ENCODE results near the gene CD300LD. TPM values are rescaled to one million over a fixed set of nuclear protein-coding genes. Genes with fewer than 3 reads are reported as not detected.

The CD300LD gene
- total and polyA plus RNA-seq, 2 of the 8 experiments (the other 6 are each of a cell fraction or from before 2014, with no cell fraction given): not detected

DNA sequence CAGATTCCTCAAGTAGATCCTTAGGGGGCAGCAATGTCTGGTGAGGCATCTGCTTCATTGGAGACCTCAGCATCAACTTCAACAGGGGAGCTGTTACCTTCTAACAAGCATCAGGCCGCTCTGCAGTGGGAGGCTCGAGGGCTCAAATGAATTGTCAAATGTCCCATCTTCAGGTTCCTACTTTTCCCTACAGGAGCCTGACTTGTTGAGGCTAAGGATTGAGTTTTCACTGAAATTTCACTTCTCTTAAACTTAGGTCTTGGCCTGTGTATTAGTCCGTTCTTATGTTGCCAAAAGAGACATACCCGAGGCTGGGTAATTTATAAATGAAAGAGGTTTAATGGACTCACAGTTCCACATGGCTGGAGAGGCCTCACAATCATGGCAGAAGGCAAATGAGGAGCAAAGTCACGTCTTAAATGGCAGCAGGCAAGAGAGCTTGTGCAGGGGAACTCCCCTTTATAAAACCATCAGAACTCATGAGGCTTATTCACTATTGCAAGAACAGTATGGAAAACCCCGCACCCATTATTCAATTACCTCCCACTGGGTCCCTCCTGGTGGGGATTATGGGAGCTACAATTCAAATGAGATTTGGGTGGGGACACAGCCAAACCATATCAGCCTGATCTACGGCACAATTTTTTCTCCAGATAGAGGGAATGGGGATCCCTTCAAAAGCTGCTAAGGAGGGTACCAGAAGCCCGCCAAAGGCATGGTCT is 5.1 kb upstream of the CD300LD start:
- no peak overlapping the region for H4K91ac ChIP-seq (replicated peaks; ENCODE audit: insufficient read length, low read length)
- no peak overlapping the region for H2BK15ac ChIP-seq (ENCODE audit: low read length)
- peaks cover 0 to 6% (median 2%) of the 10 kb centered on the region in 4 experiments; a peak in 1 of 7 replicates for H3K4me1 ChIP-seq (replicated peaks in 1 of 4; ENCODE audit: control insufficient read depth in 3 of 4, insufficient read depth in 4 of 4, low read length in 3 of 4)
- H2AFZ ChIP-seq (ENCODE audit: low read length): no peak overlapping the region
- no peak overlapping the region for H4K5ac ChIP-seq (ENCODE audit: insufficient read length, low read depth, low read length)
- H3K79me1 ChIP-seq (ENCODE audit: low read depth, low read length): no peaks in the 10 kb centered on the region
- ChIA-PET CTCF (ENCODE audit: partially characterized antibody) (interaction anchor here (0.9 to 3.3 kb wide), 9 partner anchors 9 to 294 kb away, joined by 3 to 14 read pairs (median 4); partner anchors contain the start of genes CD300H and GPR142), POLR2A (ENCODE audit: partially characterized antibody) (no interaction called here)
- no peak overlapping the region for H3K27ac ChIP-seq (ENCODE audit: low read depth, low read length)
- H2BK20ac ChIP-seq (ENCODE audit: low read length): no peak overlapping the region
- H3K14ac ChIP-seq (ENCODE audit: insufficient read length): no peak overlapping the region
- DNase-seq (ENCODE audit: low read depth in 1 of 2, low spot score in 2 of 2): no peak
- no peak overlapping the region for H2AK5ac ChIP-seq (ENCODE audit: low read depth, low read length)
- H3K79me2 ChIP-seq (ENCODE audit: control insufficient read depth in 1 of 2, insufficient read depth in 2 of 2, low read length in 2 of 2): no peaks in the 10 kb centered on the region
- H4K20me1 ChIP-seq (replicated peaks in 1 of 2; ENCODE audit: control insufficient read depth in 1 of 2, insufficient read depth in 2 of 2, low read length in 2 of 2): peaks cover 0 to 1% of the 10 kb centered on the region in 2 experiments
- no peak overlapping the region for H3K56ac ChIP-seq (replicated peaks; ENCODE audit: insufficient read length, low read depth, low read length)
- H2BK120ac ChIP-seq (replicated peaks; ENCODE audit: low read depth, low read length): no peak overlapping the region
- H2BK12ac ChIP-seq (ENCODE audit: low read depth, low read length): no peak overlapping the region
- H3K9me3 ChIP-seq (ENCODE audit: insufficient read depth in 2 of 2, low read depth in 1 of 2, low read length in 1 of 2): no peaks in the 10 kb centered on the region
- no peak overlapping the region for H3K4ac ChIP-seq (replicated peaks; ENCODE audit: insufficient read length, low read depth, low read length)
- no peak overlapping the region for H3K4me2 ChIP-seq (ENCODE audit: insufficient read depth in 1 of 2, low read depth in 2 of 2, low read length in 2 of 2)
- no peak for FAIRE-seq
- H4K8ac ChIP-seq (ENCODE audit: extremely low read depth, insufficient read depth, low read length): no peak overlapping the region
- no peak overlapping the region for H3K4me3 ChIP-seq (ENCODE audit: extremely low read depth in 1 of 4, insufficient read depth in 2 of 4, low read depth in 3 of 4, low read length in 4 of 4)
- H3K27me3 ChIP-seq (replicated peaks in 1 of 4; ENCODE audit: control insufficient read depth in 3 of 4, extremely low read depth in 1 of 4, insufficient read depth in 3 of 4, low read length in 3 of 4): peaks cover 0 to 5% (median 0%) of the 10 kb centered on the region in 4 experiments; a peak in 2 of 7 replicates
- WGBS, 2 experiments (ENCODE audit: extremely low coverage in 1 of 2, insufficient coverage in 1 of 2, insufficient read length in 1 of 2, insufficient replicate concordance in 2 of 2, low coverage in 1 of 2, low lambda C conversion rate in 2 of 2, missing lambda C conversion rate in 1 of 2): 81% methylated on average over 8 of the region's 8 CpGs; no CpG with 5 or more reads in 1 of the 2 experiments
- peaks cover 2% of the 10 kb centered on the region; the same call in 1 of the 2 replicates for H3K23me2 ChIP-seq (ENCODE audit: low read depth, low read length)
- no peak overlapping the region for H3K23ac ChIP-seq (ENCODE audit: insufficient read length)
- no peaks in the 10 kb centered on the region for H3K36me3 ChIP-seq (ENCODE audit: control insufficient read depth in 2 of 4, insufficient read depth in 4 of 4, low read length in 3 of 4)
- H3K9ac ChIP-seq (replicated peaks in 1 of 4; ENCODE audit: extremely low read depth in 1 of 4, low read depth in 3 of 4, low read length in 3 of 4): no peak overlapping the region
- H3K18ac ChIP-seq (ENCODE audit: extremely low read depth, low read length): no peak overlapping the region
- no peak overlapping the region for H2BK5ac ChIP-seq (ENCODE audit: low read depth, low read length)
- TF ChIP-seq NRF1 (IDR thresholded peaks at IDR 0.05; ENCODE audit: low read depth, low read length) (no peak), ATF3 (IDR thresholded peaks at IDR 0.05; ENCODE audit: insufficient read depth, low read depth, low read length) (no peak), SIN3A (conservative IDR thresholded peaks at IDR 0.05 in 1 of 2, IDR thresholded peaks at IDR 0.05 in 1 of 2; ENCODE audit: low read depth in 1 of 2, low read length in 2 of 2) (no peak), SP2 (IDR thresholded peaks at IDR 0.05; ENCODE audit: low read length) (no peak), PHF8 (conservative IDR thresholded peaks at IDR 0.05; ENCODE audit: low read depth, low read length) (no peak)

Measured in H1 (cell line).